Transverse colon (tissue), 4 donors: ENCODE data around the gene ZBTB18. TPM values are rescaled to one million over a fixed set of nuclear protein-coding genes. Genes with fewer than 3 reads are reported as not detected.

Source experiments
- DNase-seq: peaks from one replicate; pipeline ENCODE4 v3.0.0-alpha.2; 2019
- H3K27ac ChIP-seq, 4 donors: fragments of 200-600 bp; sonication (generic); 2 replicates each; pipeline ENCODE4 v1.5.1; 2016 to 2018; ENCODE audit warnings: inconsistent platforms in 4 of 4
- H3K27me3 ChIP-seq: fragments of 200-600 bp; sonication (generic); 2 replicates; pipeline ENCODE4 v1.5.1; 2017; ENCODE audit warnings: inconsistent platforms
- H3K36me3 ChIP-seq, 4 donors: fragments of 200-600 bp; sonication (generic); 2 replicates each; pipeline ENCODE4 v1.5.1; 2017 to 2019; ENCODE audit warnings: inconsistent platforms in 4 of 4
- H3K4me1 ChIP-seq, 4 donors: fragments of 200-600 bp; sonication (generic); 2 replicates each; pipeline ENCODE4 v1.5.1; 2017 to 2020; ENCODE audit warnings: inconsistent platforms in 4 of 4
- H3K4me3 ChIP-seq, 4 donors: fragments of 200-600 bp; sonication (generic); 1 replicate in 1 of 4; 2 replicates in 3 of 4; pipeline versions ENCODE4 v1.5.1 to v1.6.1; 2017 to 2019; ENCODE audit warnings: inconsistent platforms in 4 of 4
- H3K9me3 ChIP-seq, 2 donors: fragments of 200-600 bp; sonication (generic); 2 replicates each; pipeline ENCODE4 v1.5.1; 2017 to 2019; ENCODE audit warnings: inconsistent platforms in 2 of 2
- EP300 ChIP-seq: sonication (generic); formaldehyde crosslinking; IDR thresholded peaks from one replicate; pipeline ENCODE4 v1.6.1; 2017; ENCODE audit warnings: antibody characterized with exemption, low read depth
- POLR2A ChIP-seq: fragments of 450-650 bp; IDR thresholded peaks from one replicate; pipeline ENCODE4 v1.6.1; 2016; ENCODE audit warnings: antibody characterized with exemption, mild to moderate bottlenecking, moderate library complexity
- POLR2AphosphoS5 ChIP-seq, 3 donors: sonication (generic); formaldehyde crosslinking; IDR thresholded peaks; one replicate each; pipeline ENCODE4 v1.6.1; 2016; ENCODE audit warnings: antibody characterized with exemption in 3 of 3
- WGBS, 2 donors: methylation state at CpG; one replicate each; pipeline ENCODE4 v1.1.5; 2018; ENCODE audit warnings: low coverage in 1 of 2; 5-methylcytosine and 5-hydroxymethylcytosine counted together
- in situ Hi-C, 4 donors: fragments of 200-750 bp; cut with MboI; loops; one replicate each; pipeline versions ENCODE4 v1.15.0 to v1.15.1; 2017; ENCODE audit warnings: low sequenced_read_pairs in 3 of 4, low pct_ligation_motif_present in 1 of 4, low pct_unique_long_range_greater_than_20kb in 1 of 4
- intact Hi-C: fragments of 100-400 bp; cut with DNase I; formaldehyde crosslinking; loops from one replicate; pipeline ENCODE4 v1.15.1; 2023; ENCODE audit warnings: low total_unique reads
- total RNA-seq, 4 donors: library from RNA; depleted of rRNA; stranded (reverse); fragments of >200 nt; gene quantifications; one replicate each; pipeline ENCODE4 v1.1.0, GENCODE V29; 2016
- TF ChIP-seq, protein P1 (sequence below), 5 experiments: fragments of 200-600 bp in 3 of 5; fragments of 450-650 bp in 2 of 5; sonication (generic) in 3 of 5; IDR thresholded peaks; 1 replicate in 2 of 5; 2 replicates in 3 of 5; pipeline ENCODE4 v1.5.1; 2016 to 2017; ENCODE audit warnings: antibody characterized with exemption in 5 of 5, inconsistent platforms in 3 of 5, mild to moderate bottlenecking in 2 of 5, moderate library complexity in 1 of 5

Gene ZBTB18
- total RNA-seq, 4 donors from 2014 or later = 4.1 to 32.8 (median 17.7) TPM

DNA sequence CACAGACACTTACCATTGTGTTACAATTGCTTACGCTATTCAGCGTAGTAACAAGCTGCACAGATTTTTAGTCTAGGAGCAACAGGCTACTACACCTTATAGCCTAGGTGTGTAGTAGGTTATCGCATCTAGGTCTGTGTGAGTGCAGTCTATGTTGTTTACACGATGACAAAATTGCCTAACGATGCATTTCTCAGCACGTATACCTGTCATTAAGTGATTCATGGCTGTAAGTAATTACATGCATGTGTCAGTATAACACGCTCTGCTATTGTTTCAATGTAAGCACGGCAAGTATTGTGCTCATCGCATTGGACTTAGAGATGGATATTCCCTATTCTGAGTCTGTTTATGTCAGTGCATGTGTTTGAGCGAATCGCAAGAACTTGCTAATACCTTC, 15.7 kb upstream of the ZBTB18 start:
- Histone ChIP-seq H3K27ac (no peak overlapping the region), H3K4me3 (no peak overlapping the region), H3K4me1 (no peaks in the 10 kb centered on the region), H3K27me3 (no peaks in the 10 kb centered on the region), H3K36me3 (no peaks in the 10 kb centered on the region), H3K9me3 (no peaks in the 10 kb centered on the region)
- TF ChIP-seq POLR2A = no peak
- no peak for TF ChIP-seq POLR2AphosphoS5 (IDR thresholded peaks at IDR 0.05)
- TF ChIP-seq EP300 = no peak
- TF ChIP-seq, protein P1, sequence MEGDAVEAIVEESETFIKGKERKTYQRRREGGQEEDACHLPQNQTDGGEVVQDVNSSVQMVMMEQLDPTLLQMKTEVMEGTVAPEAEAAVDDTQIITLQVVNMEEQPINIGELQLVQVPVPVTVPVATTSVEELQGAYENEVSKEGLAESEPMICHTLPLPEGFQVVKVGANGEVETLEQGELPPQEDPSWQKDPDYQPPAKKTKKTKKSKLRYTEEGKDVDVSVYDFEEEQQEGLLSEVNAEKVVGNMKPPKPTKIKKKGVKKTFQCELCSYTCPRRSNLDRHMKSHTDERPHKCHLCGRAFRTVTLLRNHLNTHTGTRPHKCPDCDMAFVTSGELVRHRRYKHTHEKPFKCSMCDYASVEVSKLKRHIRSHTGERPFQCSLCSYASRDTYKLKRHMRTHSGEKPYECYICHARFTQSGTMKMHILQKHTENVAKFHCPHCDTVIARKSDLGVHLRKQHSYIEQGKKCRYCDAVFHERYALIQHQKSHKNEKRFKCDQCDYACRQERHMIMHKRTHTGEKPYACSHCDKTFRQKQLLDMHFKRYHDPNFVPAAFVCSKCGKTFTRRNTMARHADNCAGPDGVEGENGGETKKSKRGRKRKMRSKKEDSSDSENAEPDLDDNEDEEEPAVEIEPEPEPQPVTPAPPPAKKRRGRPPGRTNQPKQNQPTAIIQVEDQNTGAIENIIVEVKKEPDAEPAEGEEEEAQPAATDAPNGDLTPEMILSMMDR (IDR thresholded peaks at IDR 0.05) = no peak
- 90 to 93% methylated on average over 9 to 11 of the region's 11 CpGs for WGBS, 2 donors
- DNase-seq = no peak
- in situ Hi-C loops (loop anchor here in 1 of 4 donors (25.0 kb wide), 1 partner anchor 227 kb away; no protein-coding TSS in a partner anchor), intact Hi-C loops (no loop called here)

DNA sequence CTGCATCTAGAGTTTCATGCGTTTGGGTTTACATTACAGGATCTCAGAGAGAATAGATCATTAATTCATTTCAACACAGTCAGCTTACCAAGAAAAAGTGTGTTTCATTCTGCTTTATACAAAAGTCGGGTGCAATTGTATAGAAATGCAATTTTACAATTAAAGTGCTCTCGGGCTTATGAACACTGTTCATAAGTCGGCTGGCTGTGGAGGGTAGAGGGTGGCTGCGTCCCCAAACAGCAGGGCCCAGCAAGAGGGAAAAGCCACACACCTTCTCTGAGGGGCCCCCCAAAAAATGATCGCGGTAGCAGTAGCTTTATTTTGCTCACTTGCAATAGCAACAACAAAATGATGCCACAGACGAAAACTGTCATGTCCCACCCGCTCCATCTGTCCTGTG, 13.8 kb upstream of the ZBTB18 start:
- 89 to 92% methylated on average over 9 of the region's 9 CpGs for WGBS, 2 donors
- intact Hi-C loops (no loop called here), in situ Hi-C loops (loop anchor here in 1 of 4 donors (25.0 kb wide), 1 partner anchor 225 kb away; no protein-coding TSS in a partner anchor)
- no peak for DNase-seq
- no peaks in the 10 kb centered on the region for H3K4me1 ChIP-seq
- no peak overlapping the region for H3K4me3 ChIP-seq
- no peaks in the 10 kb centered on the region for H3K27me3 ChIP-seq
- H3K9me3 ChIP-seq = no peaks in the 10 kb centered on the region
- H3K27ac ChIP-seq = no peak overlapping the region
- TF ChIP-seq, protein P1 (IDR thresholded peaks at IDR 0.05) = no peak
- TF ChIP-seq POLR2AphosphoS5 (IDR thresholded peaks at IDR 0.05) = no peak
- TF ChIP-seq EP300 = no peak
- H3K36me3 ChIP-seq = no peaks in the 10 kb centered on the region

DNA sequence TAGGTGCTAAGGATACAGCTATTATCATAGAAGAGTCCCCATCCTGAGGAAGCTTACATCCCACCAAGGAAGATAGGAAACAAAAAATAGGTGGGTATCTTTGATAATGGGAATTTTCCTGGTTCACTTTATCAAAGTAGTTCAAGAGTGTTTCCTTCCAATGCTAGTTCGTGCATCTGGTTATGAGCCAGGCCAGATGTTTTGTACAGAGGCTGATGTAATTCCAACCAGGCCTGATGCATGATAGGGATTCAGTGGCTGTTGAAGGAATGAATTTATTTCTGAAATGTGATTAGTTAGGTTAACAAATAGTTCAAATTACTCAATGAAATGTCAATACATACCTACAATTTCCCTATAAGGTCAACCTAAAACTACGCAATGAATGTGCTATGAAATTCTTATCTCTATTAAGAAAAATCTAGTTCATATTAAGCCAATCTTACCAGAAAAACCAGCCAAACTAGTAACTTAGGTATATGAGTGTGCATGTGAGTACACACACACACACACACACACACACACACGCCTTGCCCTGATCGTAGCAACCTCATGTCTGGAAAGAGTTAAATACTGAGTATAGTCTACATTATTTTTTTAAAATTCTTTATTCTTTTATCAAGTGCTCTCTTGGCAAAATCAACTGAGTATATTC, 9.5 kb upstream of the ZBTB18 start:
- in situ Hi-C loops (loop anchor here in 1 of 4 donors (25.0 kb wide), 1 partner anchor 221 kb away; no protein-coding TSS in a partner anchor), intact Hi-C loops (no loop called here)
- 81 to 91% methylated on average over 4 of the region's 4 CpGs for WGBS, 2 donors
- no peak overlapping the region for H3K27ac ChIP-seq
- no peak for TF ChIP-seq POLR2A
- no peak for TF ChIP-seq EP300
- TF ChIP-seq, protein P1 (IDR thresholded peaks at IDR 0.05) = no peak
- no peak for TF ChIP-seq POLR2AphosphoS5 (IDR thresholded peaks at IDR 0.05)
- no peak overlapping the region for H3K4me3 ChIP-seq
- no peak for DNase-seq
- no peaks in the 10 kb centered on the region for H3K9me3 ChIP-seq
- peaks cover 0 to 2% (median 0%) of the 10 kb centered on the region in 4 donors for H3K4me1 ChIP-seq
- H3K36me3 ChIP-seq = no peaks in the 10 kb centered on the region
- no peaks in the 10 kb centered on the region for H3K27me3 ChIP-seq

DNA sequence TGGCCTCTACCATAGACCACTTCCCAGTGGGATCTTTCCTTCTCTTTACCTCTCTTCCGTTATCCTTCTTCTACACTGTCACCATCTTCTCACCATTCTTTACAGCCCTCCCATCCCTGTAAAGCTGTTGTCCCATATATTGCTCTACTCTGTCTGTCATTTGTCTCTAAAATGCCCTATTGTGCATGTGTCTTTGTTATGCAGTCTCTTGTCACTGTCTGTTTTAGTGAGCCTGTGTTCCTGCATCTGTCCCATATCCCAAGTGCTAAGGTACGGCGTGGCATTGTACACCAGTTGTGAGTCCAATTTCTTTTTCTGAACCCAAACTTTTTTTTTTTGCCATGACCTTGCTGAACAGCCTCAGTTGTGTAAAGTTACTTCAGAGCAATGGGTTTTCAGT, 8.8 kb upstream of the ZBTB18 start:
- in situ Hi-C loops = loop anchor here in 1 of 4 donors (25.0 kb wide), 1 partner anchor 220 kb away; no protein-coding TSS in a partner anchor
- TF ChIP-seq EP300 (no peak), POLR2AphosphoS5 (IDR thresholded peaks at IDR 0.05) (no peak), POLR2A (no peak)
- TF ChIP-seq, protein P1 (IDR thresholded peaks at IDR 0.05) = no peak
- H3K4me1 ChIP-seq = peaks cover 0 to 9% (median 3%) of the 10 kb centered on the region in 4 donors
- no peaks in the 10 kb centered on the region for H3K27me3 ChIP-seq
- intact Hi-C loops = no loop called here
- WGBS, 2 donors = 76 to 100% methylated on average over 3 of the region's 3 CpGs
- H3K4me3 ChIP-seq = no peak overlapping the region
- no peaks in the 10 kb centered on the region for H3K9me3 ChIP-seq
- no peak overlapping the region for H3K27ac ChIP-seq
- no peaks in the 10 kb centered on the region for H3K36me3 ChIP-seq
- DNase-seq = no peak
